GM12878 (cell line): ENCODE data around the gene MIPOL1. TPM values are rescaled to one million over a fixed set of nuclear protein-coding genes. Genes with fewer than 3 reads are reported as not detected.

Source experiments
- ATAC-seq: fragments of 200-7000 bp; cut with Tn5 transposase; 3 replicates; pipeline ENCODE4 v1.9.1; 2020; ENCODE audit warnings: mild to moderate bottlenecking, moderate library complexity
- BruUV-seq: library from RNA; stranded (reverse); fragments of 400-500 nt; replicated peaks from 2 replicates; lab custom pipeline; 2021; lab: Mats Ljungman, UMichigan
- CTCF ChIA-PET: fragments of 300-600 bp; sonication (Branson Sonifier 250); formaldehyde crosslinking; extraction: SDS; loops from one replicate; lab custom pipeline; 2021; ENCODE audit warnings: inconsistent platforms; lab: Yijun Ruan, JAX
- POLR2A ChIA-PET: fragments of 350-600 bp; formaldehyde crosslinking; extraction: SDS; loops from one replicate; lab custom pipeline; 2021; ENCODE audit warnings: inconsistent platforms; lab: Charles Lee
- RAD21 ChIA-PET: fragments of 300-600 bp; sonication (Branson Sonifier 250); formaldehyde crosslinking; loops from one replicate; lab custom pipeline; 2023; ENCODE audit warnings: antibody characterized with exemption; ENCODE audit not compliant: unreplicated experiment; lab: Charles Lee
- SMC1A ChIA-PET: fragments of 300-600 bp; sonication (Branson Sonifier 250); formaldehyde crosslinking; loops from one replicate; lab custom pipeline; 2023; ENCODE audit not compliant: unreplicated experiment, uncharacterized antibody; lab: Charles Lee
- DNase-seq: peaks from one replicate; pipeline ENCODE4 v3.0.0-alpha.2; 2011; ENCODE audit warnings: low read depth, low spot score
- FAIRE-seq: peaks from 3 replicates; lab custom pipeline; 2011; peaks lifted over from hg19 to GRCh38; lab: Jason Lieb, UNC
- H2AFZ ChIP-seq: 2 replicates; pipeline ENCODE4 v1.6.0; 2011; ENCODE audit warnings: low read depth, low read length, control low read depth; ENCODE audit not compliant: control insufficient read depth
- H3K27ac ChIP-seq: 2 replicates; pipeline ENCODE4 v1.5.1; 2011; ENCODE audit warnings: control low read depth; ENCODE audit not compliant: control insufficient read depth, insufficient read depth
- H3K27me3 ChIP-seq, 2 experiments: replicated peaks in 1 of 2; 2 replicates each; pipeline versions ENCODE4 v1.6.0 to v1.6.1; 2011; ENCODE audit warnings: low read length in 1 of 2; ENCODE audit not compliant: control insufficient read depth in 2 of 2, insufficient read depth in 2 of 2
- H3K36me3 ChIP-seq, 2 experiments: 2 replicates each; pipeline ENCODE4 v1.5.1; 2011; ENCODE audit warnings: low read length in 1 of 2; ENCODE audit not compliant: control insufficient read depth in 2 of 2, insufficient read depth in 2 of 2
- H3K4me1 ChIP-seq: 2 replicates; pipeline ENCODE4 v1.6.1; 2011; ENCODE audit warnings: mild to moderate bottlenecking, low read length, moderate library complexity, mixed read lengths; ENCODE audit not compliant: control insufficient read depth, insufficient read depth
- H3K4me2 ChIP-seq: 2 replicates; pipeline ENCODE4 v1.6.0; 2011; ENCODE audit warnings: control low read depth; ENCODE audit not compliant: control insufficient read depth, insufficient read depth
- H3K4me3 ChIP-seq: fragments of 200-600 bp; sonication (generic); 2 replicates; pipeline ENCODE4 v1.5.1; 2016
- H3K79me2 ChIP-seq: 2 replicates; pipeline ENCODE4 v1.6.0; 2011; ENCODE audit warnings: low read length; ENCODE audit not compliant: control insufficient read depth, insufficient read depth
- H3K9ac ChIP-seq: 2 replicates; pipeline ENCODE4 v1.8.0; 2011; ENCODE audit warnings: low read length, control low read depth, mixed read lengths; ENCODE audit not compliant: control insufficient read depth, insufficient read depth
- H3K9me3 ChIP-seq: replicated peaks from 3 replicates; pipeline ENCODE4 v1.5.1; 2011; ENCODE audit warnings: mild to moderate bottlenecking, low read length; ENCODE audit not compliant: control insufficient read depth, insufficient read depth
- H4K20me1 ChIP-seq: 2 replicates; pipeline ENCODE4 v1.6.0; 2011; ENCODE audit not compliant: control insufficient read depth, insufficient read depth
- EED ChIP-seq: sonication (generic); IDR thresholded peaks from 2 replicates; pipeline ENCODE4 v1.6.1; 2016; ENCODE audit warnings: antibody characterized with exemption, low read depth
- MTA2 ChIP-seq: fragments of 450-650 bp; IDR thresholded peaks from 2 replicates; pipeline ENCODE4 v1.6.1; 2016; ENCODE audit warnings: low read depth, mild to moderate bottlenecking, moderate library complexity
- SUZ12 ChIP-seq: fragments of 200-600 bp; sonication (generic); IDR thresholded peaks from one replicate; pipeline ENCODE4 v1.6.1; 2018; ENCODE audit warnings: antibody characterized with exemption, mild to moderate bottlenecking; ENCODE audit not compliant: unreplicated experiment
- WGBS: methylation state at CpG from one replicate; pipeline ENCODE4 v1.1.6; 2016; ENCODE audit warnings: low lambda C conversion rate; ENCODE audit not compliant: insufficient replicate concordance, insufficient coverage; ENCODE audit errors: missing lambda C conversion rate; 5-methylcytosine and 5-hydroxymethylcytosine counted together
- in situ Hi-C: fragments of 300-500 bp; cut with MboI; formaldehyde crosslinking; loops from 9 replicates; pipeline ENCODE4 v1.14.3; 2018; ENCODE audit warnings: mixed read lengths
- intact Hi-C: fragments of 100-400 bp; cut with micrococcal nuclease; formaldehyde crosslinking; loops from one replicate; pipeline ENCODE4 v1.14.2; 2022; ENCODE audit not compliant: unreplicated experiment
- polyA plus RNA-seq, 11 experiments: library from polyadenylated mRNA; depleted of rRNA in 4 of 11; unstranded in 6 of 11; stranded (reverse) in 5 of 11; fragments of >200 nt; fragmentation: Nextera tagmentation in 4 of 11; fragmentation: Illumina TruSeq in 1 of 11; extraction: Ambion mirVana in 4 of 11; extraction: Trizol in 1 of 11; gene quantifications; 1 replicate in 1 of 11; 2 replicates in 10 of 11; pipeline versions ENCODE4 v1.2.1 to v1.2.3, GENCODE V29; 2011 to 2016; ENCODE audit warnings: inconsistent platforms in 2 of 11, missing spikeins in 2 of 11, low read depth in 1 of 11
- total RNA-seq, 4 experiments: library from RNA; depleted of rRNA in 3 of 4; stranded (reverse); fragments of >200 nt in 3 of 4; fragmentation: Illumina TruSeq in 1 of 4; extraction: Trizol in 1 of 4; gene quantifications; 2 replicates each; pipeline versions ENCODE4 v1.2.1 to v1.2.3, GENCODE V29; 2013 to 2021
- TF ChIP-seq, protein P1 (sequence below): IDR thresholded peaks from 2 replicates; pipeline ENCODE4 v1.6.1; 2011; ENCODE audit warnings: low read depth, low read length, improper control_type of control experiment, borderline replicate concordance
- TF ChIP-seq, protein P2 (sequence below): IDR thresholded peaks from 2 replicates; pipeline ENCODE4 v1.6.1; 2012; ENCODE audit warnings: improper control_type of control experiment, low read depth, low read length; ENCODE audit not compliant: insufficient replicate concordance

The MIPOL1 gene
- total and polyA plus RNA-seq, 10 of the 15 experiments (the other 5 are each of a cell fraction or from before 2014, with no cell fraction given), result 0.06 TPM; not detected in 9

DNA sequence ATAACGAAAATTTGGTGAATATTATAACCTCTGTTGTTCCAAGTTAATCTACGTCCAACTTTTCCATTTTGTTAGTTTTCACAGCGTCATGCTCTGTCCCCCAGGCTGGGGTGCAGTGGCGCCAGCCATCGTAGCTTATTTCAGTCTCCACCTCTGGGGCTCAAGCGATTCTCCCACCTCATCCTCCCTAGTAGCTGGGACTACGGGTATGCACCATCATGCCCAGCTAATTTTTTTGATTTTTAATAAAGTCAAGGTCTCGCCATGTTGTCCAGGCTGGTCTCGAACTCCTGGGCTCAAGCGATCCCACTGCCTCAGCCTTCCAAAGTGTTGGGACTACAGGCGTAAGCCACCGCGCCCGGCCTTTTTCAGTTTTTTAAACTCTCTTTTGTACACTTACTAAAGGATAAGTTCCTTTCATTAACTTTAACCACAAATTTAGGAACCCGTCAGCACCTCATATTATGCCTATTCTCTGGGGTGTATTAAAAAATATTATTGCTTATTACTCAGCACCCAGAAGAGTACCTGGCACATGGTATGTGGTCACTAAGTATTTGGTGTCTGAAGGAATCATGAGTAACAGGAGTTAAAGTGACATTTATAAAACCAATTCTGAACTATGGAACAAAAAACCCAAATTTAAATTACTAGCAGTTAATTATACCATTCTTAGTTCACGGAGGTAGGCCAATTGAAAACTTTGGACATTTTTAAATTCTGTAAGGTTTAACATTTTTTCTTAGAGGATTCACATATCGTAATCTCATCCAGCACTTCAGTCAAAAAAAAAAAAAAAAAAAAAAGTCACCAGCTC is 925 bp upstream of the MIPOL1 start (continued):
- TF ChIP-seq EED (no peak), SUZ12 (no peak)
- TF ChIP-seq, all 136 proteins: peak for 0

DNA sequence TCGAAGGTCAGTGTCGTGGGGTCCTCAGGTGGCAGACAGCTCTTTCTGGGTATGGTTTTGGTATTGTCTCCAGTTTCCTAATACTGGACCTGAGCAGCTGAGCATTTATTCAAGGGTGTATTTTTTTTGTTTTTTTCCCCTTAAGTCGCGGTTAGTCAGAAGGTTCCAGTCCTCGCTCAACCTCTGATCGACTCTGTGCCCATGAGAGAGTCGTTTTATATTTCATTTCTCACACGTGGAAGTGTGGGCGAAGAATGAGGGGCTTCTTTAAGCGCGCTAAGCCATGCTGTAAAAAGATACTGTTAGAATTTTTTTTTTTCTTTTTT is 499 bp downstream of the MIPOL1 start:
- Histone ChIP-seq H3K4me2 (no peak overlapping the region), H3K9me3 (no peaks in the 10 kb centered on the region; the same call in 2 of the 3 replicates), H2AFZ (no peak overlapping the region), H3K36me3 (no peaks in the 10 kb centered on the region), H4K20me1 (no peaks in the 10 kb centered on the region), H3K4me3 (no peak overlapping the region), H3K27ac (no peak overlapping the region), H3K79me2 (no peaks in the 10 kb centered on the region), H3K9ac (no peak overlapping the region), H3K4me1 (no peaks in the 10 kb centered on the region), H3K27me3 (no peaks in the 10 kb centered on the region)
- ChIA-PET SMC1A (no interaction called here), POLR2A (no interaction called here), CTCF (interaction anchor here (0.6 kb wide), 1 partner anchor 8 kb away, joined by 3 read pairs; no protein-coding TSS in a partner anchor), RAD21 (no interaction called here)
- in situ Hi-C loops, result no loop called here
- BruUV-seq, result no TSS peak
- intact Hi-C loops, result no loop called here
- TF ChIP-seq MTA2, result no peak
- TF ChIP-seq, protein P1, sequence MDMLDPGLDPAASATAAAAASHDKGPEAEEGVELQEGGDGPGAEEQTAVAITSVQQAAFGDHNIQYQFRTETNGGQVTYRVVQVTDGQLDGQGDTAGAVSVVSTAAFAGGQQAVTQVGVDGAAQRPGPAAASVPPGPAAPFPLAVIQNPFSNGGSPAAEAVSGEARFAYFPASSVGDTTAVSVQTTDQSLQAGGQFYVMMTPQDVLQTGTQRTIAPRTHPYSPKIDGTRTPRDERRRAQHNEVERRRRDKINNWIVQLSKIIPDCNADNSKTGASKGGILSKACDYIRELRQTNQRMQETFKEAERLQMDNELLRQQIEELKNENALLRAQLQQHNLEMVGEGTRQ, result no peak
- TF ChIP-seq, protein P2, sequence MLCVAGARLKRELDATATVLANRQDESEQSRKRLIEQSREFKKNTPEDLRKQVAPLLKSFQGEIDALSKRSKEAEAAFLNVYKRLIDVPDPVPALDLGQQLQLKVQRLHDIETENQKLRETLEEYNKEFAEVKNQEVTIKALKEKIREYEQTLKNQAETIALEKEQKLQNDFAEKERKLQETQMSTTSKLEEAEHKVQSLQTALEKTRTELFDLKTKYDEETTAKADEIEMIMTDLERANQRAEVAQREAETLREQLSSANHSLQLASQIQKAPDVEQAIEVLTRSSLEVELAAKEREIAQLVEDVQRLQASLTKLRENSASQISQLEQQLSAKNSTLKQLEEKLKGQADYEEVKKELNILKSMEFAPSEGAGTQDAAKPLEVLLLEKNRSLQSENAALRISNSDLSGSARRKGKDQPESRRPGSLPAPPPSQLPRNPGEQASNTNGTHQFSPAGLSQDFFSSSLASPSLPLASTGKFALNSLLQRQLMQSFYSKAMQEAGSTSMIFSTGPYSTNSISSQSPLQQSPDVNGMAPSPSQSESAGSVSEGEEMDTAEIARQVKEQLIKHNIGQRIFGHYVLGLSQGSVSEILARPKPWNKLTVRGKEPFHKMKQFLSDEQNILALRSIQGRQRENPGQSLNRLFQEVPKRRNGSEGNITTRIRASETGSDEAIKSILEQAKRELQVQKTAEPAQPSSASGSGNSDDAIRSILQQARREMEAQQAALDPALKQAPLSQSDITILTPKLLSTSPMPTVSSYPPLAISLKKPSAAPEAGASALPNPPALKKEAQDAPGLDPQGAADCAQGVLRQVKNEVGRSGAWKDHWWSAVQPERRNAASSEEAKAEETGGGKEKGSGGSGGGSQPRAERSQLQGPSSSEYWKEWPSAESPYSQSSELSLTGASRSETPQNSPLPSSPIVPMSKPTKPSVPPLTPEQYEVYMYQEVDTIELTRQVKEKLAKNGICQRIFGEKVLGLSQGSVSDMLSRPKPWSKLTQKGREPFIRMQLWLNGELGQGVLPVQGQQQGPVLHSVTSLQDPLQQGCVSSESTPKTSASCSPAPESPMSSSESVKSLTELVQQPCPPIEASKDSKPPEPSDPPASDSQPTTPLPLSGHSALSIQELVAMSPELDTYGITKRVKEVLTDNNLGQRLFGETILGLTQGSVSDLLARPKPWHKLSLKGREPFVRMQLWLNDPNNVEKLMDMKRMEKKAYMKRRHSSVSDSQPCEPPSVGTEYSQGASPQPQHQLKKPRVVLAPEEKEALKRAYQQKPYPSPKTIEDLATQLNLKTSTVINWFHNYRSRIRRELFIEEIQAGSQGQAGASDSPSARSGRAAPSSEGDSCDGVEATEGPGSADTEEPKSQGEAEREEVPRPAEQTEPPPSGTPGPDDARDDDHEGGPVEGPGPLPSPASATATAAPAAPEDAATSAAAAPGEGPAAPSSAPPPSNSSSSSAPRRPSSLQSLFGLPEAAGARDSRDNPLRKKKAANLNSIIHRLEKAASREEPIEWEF, result no peak
- ATAC-seq (no peak), FAIRE-seq (no peak), DNase-seq (no peak)
- 68% methylated on average over 11 of the region's 11 CpGs for WGBS
